ENCODE results near the gene SEMA3D.

DNA sequence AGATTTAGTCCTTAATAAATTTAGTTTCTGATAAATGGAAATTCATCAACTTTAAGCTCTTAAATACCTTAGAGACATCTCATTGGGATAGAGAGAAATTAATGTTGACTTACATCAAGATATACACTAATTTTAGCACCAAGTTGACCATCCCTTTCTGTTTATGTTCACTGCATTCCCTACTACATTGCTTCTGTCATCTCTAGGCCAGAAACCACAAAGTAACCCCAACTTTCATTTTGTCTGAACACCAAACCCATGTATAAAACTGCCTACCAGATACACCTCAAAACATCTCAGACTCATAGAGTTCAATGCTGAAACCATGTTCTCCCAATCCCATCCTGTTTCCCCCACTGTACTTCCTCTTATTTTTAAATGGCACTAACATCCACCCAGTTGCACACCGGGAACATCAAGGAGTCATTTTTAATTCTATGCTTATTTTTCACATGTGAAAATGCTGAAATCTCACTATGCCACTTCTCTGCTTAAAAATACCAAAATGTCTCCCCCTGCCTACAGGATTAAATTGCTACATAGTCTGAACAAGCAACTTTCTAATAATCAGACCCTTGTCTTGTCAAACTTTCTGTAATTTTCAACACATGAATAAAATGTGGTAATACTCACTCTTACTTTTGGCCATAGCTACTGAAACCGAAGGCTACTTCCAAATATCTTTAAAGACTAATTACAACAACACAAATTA lies 201.6 kb downstream of the SEMA3D start:
- TF ChIP-seq POLR2A (IDR thresholded peaks at IDR 0.05; ENCODE audit: low read length) (no peak), GATA1 (IDR thresholded peaks at IDR 0.05; ENCODE audit: low read depth, low read length) (no peak)
